IMR-90 (cell line): ENCODE measurements around the gene ZC3H8. TPM values are rescaled to one million over a fixed set of nuclear protein-coding genes. Genes with fewer than 3 reads are reported as not detected.

Experiments
- ATAC-seq: fragments of 200-7000 bp; cut with Tn5 transposase; 2 replicates; pipeline ENCODE4 v1.9.1; 2020; ENCODE audit warnings: low read depth, mild to moderate bottlenecking, moderate library complexity
- BruUV-seq: library from RNA; stranded (reverse); fragments of 400-500 nt; replicated peaks from 2 replicates; lab custom pipeline; 2021; lab: Mats Ljungman, UMichigan
- CTCF ChIA-PET: fragments of 300-600 bp; formaldehyde crosslinking; extraction: SDS; loops from one replicate; lab custom pipeline; 2021; ENCODE audit warnings: antibody characterized with exemption; lab: Yijun Ruan, JAX
- POLR2A ChIA-PET: fragments of 300-600 bp; sonication (Branson Sonifier 250); formaldehyde crosslinking; loops from one replicate; lab custom pipeline; 2022; ENCODE audit warnings: antibody characterized with exemption; ENCODE audit not compliant: unreplicated experiment; lab: Charles Lee
- DNase-seq: peaks from one replicate; pipeline ENCODE4 v3.0.0; 2013
- H2AFZ ChIP-seq: replicated peaks from 2 replicates; pipeline ENCODE3; 2013; ENCODE audit warnings: low read length, mild to moderate bottlenecking; ENCODE audit not compliant: poor library complexity
- H2AK5ac ChIP-seq: 2 replicates; pipeline ENCODE4 v1.6.1; 2013; ENCODE audit warnings: low read depth, low read length, inconsistent platforms
- H2AK9ac ChIP-seq: replicated peaks from 2 replicates; pipeline ENCODE3; 2013; ENCODE audit warnings: mild to moderate bottlenecking, low read depth, low read length, moderate library complexity; ENCODE audit not compliant: poor library complexity
- H2BK120ac ChIP-seq: 2 replicates; pipeline ENCODE4 v1.6.1; 2013; ENCODE audit warnings: low read depth, low read length, inconsistent platforms
- H2BK15ac ChIP-seq: 3 replicates; pipeline ENCODE4 v1.6.1; 2013; ENCODE audit warnings: low read depth, low read length, inconsistent platforms
- H2BK20ac ChIP-seq: 2 replicates; pipeline ENCODE4 v1.6.1; 2013; ENCODE audit warnings: low read depth, mild to moderate bottlenecking, inconsistent platforms, low read length, moderate library complexity
- H2BK5ac ChIP-seq: 2 replicates; pipeline ENCODE4 v1.6.1; 2013; ENCODE audit warnings: mild to moderate bottlenecking, low read depth, low read length, inconsistent platforms; ENCODE audit not compliant: poor library complexity, severe bottlenecking
- H3K14ac ChIP-seq: replicated peaks from 2 replicates; pipeline ENCODE4 v1.6.1; 2013; ENCODE audit warnings: low read depth, low read length, inconsistent platforms
- H3K18ac ChIP-seq: 2 replicates; pipeline ENCODE4 v1.6.1; 2013; ENCODE audit warnings: low read depth, low read length, control low read depth
- H3K23ac ChIP-seq: 2 replicates; pipeline ENCODE4 v1.6.1; 2013; ENCODE audit warnings: low read depth, low read length, inconsistent platforms
- H3K27ac ChIP-seq: 2 replicates; pipeline ENCODE4 v1.5.1; 2013; ENCODE audit warnings: mild to moderate bottlenecking, control low read depth, low read length; ENCODE audit not compliant: insufficient read depth
- H3K27me3 ChIP-seq: 2 replicates; pipeline ENCODE4 v1.6.1; 2013; ENCODE audit warnings: low read length; ENCODE audit not compliant: control insufficient read depth, insufficient read depth
- H3K36me3 ChIP-seq: 2 replicates; pipeline ENCODE4 v1.6.1; 2013; ENCODE audit warnings: low read length, mixed read lengths; ENCODE audit not compliant: control insufficient read depth, insufficient read depth
- H3K4ac ChIP-seq: 2 replicates; pipeline ENCODE4 v1.6.1; 2013; ENCODE audit warnings: low read depth, low read length, inconsistent platforms
- H3K4me1 ChIP-seq: 2 replicates; pipeline ENCODE4 v1.6.1; 2013; ENCODE audit warnings: low read length, mixed read lengths; ENCODE audit not compliant: control insufficient read depth, insufficient read depth
- H3K4me2 ChIP-seq: 2 replicates; pipeline ENCODE4 v1.6.1; 2013; ENCODE audit warnings: low read depth, mild to moderate bottlenecking, control low read depth, low read length, moderate library complexity
- H3K4me3 ChIP-seq: 2 replicates; pipeline ENCODE4 v1.5.1; 2013; ENCODE audit warnings: low read depth, mild to moderate bottlenecking, control low read depth, low read length, moderate library complexity; ENCODE audit not compliant: insufficient read depth
- H3K56ac ChIP-seq: 2 replicates; pipeline ENCODE4 v1.6.1; 2013; ENCODE audit warnings: low read length, inconsistent platforms; ENCODE audit not compliant: insufficient read depth; ENCODE audit errors: extremely low read depth
- H3K79me1 ChIP-seq, 2 experiments: 2 replicates each; pipeline ENCODE4 v1.6.1; 2013; ENCODE audit warnings: low read length in 2 of 2, inconsistent platforms in 1 of 2, low read depth in 1 of 2
- H3K9ac ChIP-seq: 2 replicates; pipeline ENCODE4 v1.6.1; 2013; ENCODE audit warnings: low read depth, low read length, control low read depth
- H3K9me1 ChIP-seq: 2 replicates; pipeline ENCODE4 v1.6.1; 2013; ENCODE audit warnings: low read length, inconsistent platforms; ENCODE audit not compliant: insufficient read depth
- H3K9me3 ChIP-seq: 2 replicates; pipeline ENCODE4 v1.6.1; 2013; ENCODE audit warnings: low read length; ENCODE audit not compliant: control insufficient read depth, insufficient read depth
- H4K20me1 ChIP-seq: 2 replicates; pipeline ENCODE4 v1.6.1; 2013; ENCODE audit warnings: low read length, inconsistent platforms; ENCODE audit not compliant: insufficient read depth
- H4K5ac ChIP-seq: 2 replicates; pipeline ENCODE4 v1.6.1; 2013; ENCODE audit warnings: mild to moderate bottlenecking, low read depth, low read length, control low read depth
- H4K8ac ChIP-seq, 2 experiments: 2 replicates each; pipeline ENCODE4 v1.6.1; 2013; ENCODE audit warnings: low read depth in 2 of 2, low read length in 2 of 2, control low read depth in 1 of 2, inconsistent platforms in 1 of 2
- H4K91ac ChIP-seq: 2 replicates; pipeline ENCODE4 v1.6.1; 2013; ENCODE audit warnings: low read depth, low read length, inconsistent platforms; ENCODE audit not compliant: insufficient read depth
- BHLHE40 ChIP-seq: fragments of 150-350 bp; IDR thresholded peaks from 2 replicates; pipeline ENCODE4 v1.6.1; 2016; ENCODE audit warnings: mild to moderate bottlenecking, low read depth, low read length
- CHD1 ChIP-seq: IDR thresholded peaks from 2 replicates; pipeline ENCODE4 v1.6.1; 2012; ENCODE audit warnings: low read depth, low read length, improper control_type of control experiment
- CTCF ChIP-seq: conservative IDR thresholded peaks from 2 replicates; pipeline ENCODE4 v1.5.1; 2012; ENCODE audit warnings: mild to moderate bottlenecking, low read depth, low read length, improper control_type of control experiment
- FOS ChIP-seq: fragments of 150-350 bp; IDR thresholded peaks from 2 replicates; pipeline ENCODE4 v1.6.1; 2016; ENCODE audit warnings: low read depth, low read length
- MAZ ChIP-seq: IDR thresholded peaks from 2 replicates; pipeline ENCODE4 v1.6.1; 2012; ENCODE audit warnings: low read depth, mild to moderate bottlenecking, low read length, improper control_type of control experiment, moderate library complexity, borderline replicate concordance
- MXI1 ChIP-seq: IDR thresholded peaks from 2 replicates; pipeline ENCODE4 v1.6.1; 2012; ENCODE audit warnings: low read depth, mild to moderate bottlenecking, low read length, moderate library complexity, borderline replicate concordance
- POLR2A ChIP-seq: IDR thresholded peaks from 2 replicates; pipeline ENCODE4 v1.6.1; 2012; ENCODE audit warnings: mild to moderate bottlenecking, low read depth, low read length
- RAD21 ChIP-seq: IDR thresholded peaks from 2 replicates; pipeline ENCODE4 v1.6.1; 2012; ENCODE audit warnings: low read length, improper control_type of control experiment
- USF2 ChIP-seq: fragments of 150-350 bp; IDR thresholded peaks from 2 replicates; pipeline ENCODE4 v1.6.1; 2017; ENCODE audit warnings: mild to moderate bottlenecking, antibody characterized with exemption, low read length, low read depth
- WGBS, 2 experiments: methylation state at CpG; one replicate each; pipeline versions ENCODE4 v1.1.5 to v1.1.7; 2013; ENCODE audit warnings: missing lambda C conversion rate in 2 of 2; ENCODE audit not compliant: insufficient read length in 1 of 2; ENCODE audit errors: extremely low coverage in 2 of 2; 5-methylcytosine and 5-hydroxymethylcytosine counted together
- dilution Hi-C: fragments of 300-500 bp; cut with HindIII; formaldehyde crosslinking; loops from one replicate; pipeline ENCODE4 v1.14.3; 2018; ENCODE audit warnings: low sequenced_read_pairs; ENCODE audit not compliant: unreplicated experiment
- in situ Hi-C: fragments of 300-500 bp; cut with MboI; formaldehyde crosslinking; loops from 3 replicates; pipeline ENCODE4 v1.14.3; 2019; ENCODE audit warnings: low sequenced_read_pairs, inconsistent platforms, mixed read lengths
- intact Hi-C: fragments of 100-400 bp; cut with micrococcal nuclease; formaldehyde crosslinking; loops from 2 replicates; pipeline ENCODE4 v1.10.0; 2022
- polyA plus RNA-seq, 3 experiments: library from polyadenylated mRNA; depleted of rRNA; stranded (reverse); fragments of >200 nt; gene quantifications; 2 replicates each; pipeline ENCODE4 v1.2.3, GENCODE V29; 2012; ENCODE audit warnings: low replicate concordance in 1 of 3
- total RNA-seq: library from RNA; depleted of rRNA; stranded (reverse); fragments of >200 nt; gene quantifications from 2 replicates; pipeline ENCODE4 v1.2.3, GENCODE V29; 2012

The ZC3H8 gene
- total and polyA plus RNA-seq, 2 of the 4 experiments (the other 2 are of a cell fraction): 0.18 to 1.6 TPM

- Histone ChIP-seq H3K4me1 (no peaks in the 10 kb centered on the region), H2BK20ac (no peak within 1 kb of the TSS), H3K9ac (peak within 1 kb of the TSS; percentile 98), H2BK5ac (peak within 1 kb of the TSS; percentile 98), H4K91ac (peak within 1 kb of the TSS; percentile 89), H4K5ac (peak within 1 kb of the TSS; percentile 95), H3K27me3 (no peaks in the 10 kb centered on the region), H3K36me3 (no peaks in the 10 kb centered on the region), H3K9me3 (no peaks in the 10 kb centered on the region), H3K9me1 (no peaks in the 10 kb centered on the region), H3K23ac (peak within 1 kb of the TSS; percentile 93), H4K8ac (peak within 1 kb of the TSS; percentile 94 to 95), H2AK5ac (peak within 1 kb of the TSS; percentile 89), H3K14ac (peak within 1 kb of the TSS; percentile 96), H3K4me2 (peak within 1 kb of the TSS; percentile 93), H2AFZ (peak within 1 kb of the TSS; percentile 96), H2AK9ac (peak within 1 kb of the TSS; percentile 98), H3K4ac (peak within 1 kb of the TSS; percentile 97), H4K20me1 (no peaks in the 10 kb centered on the region), H2BK120ac (peak within 1 kb of the TSS; percentile 70; the same call in 1 of the 2 replicates), H3K18ac (peak within 1 kb of the TSS; percentile 92), H3K4me3 (peak within 1 kb of the TSS; percentile 86), H3K79me1 (no peaks in the 10 kb centered on the region; a peak in 1 of 4 replicates), H3K27ac (peak within 1 kb of the TSS; percentile 99), H2BK15ac (no peak within 1 kb of the TSS; the same call in 2 of the 3 replicates), H3K56ac (peak within 1 kb of the TSS; percentile 96)
- intact Hi-C loops (loop anchor here (5.0 kb wide), 2 partner anchors 67 to 218 kb away; partner anchors contain the start of gene TMEM87B), dilution Hi-C loops (no loop called here), in situ Hi-C loops (no loop called here)
- ChIA-PET CTCF (interaction anchor here (0.6 kb wide), 1 partner anchor 155 kb away, joined by 3 read pairs; no protein-coding TSS in a partner anchor), POLR2A (no interaction called here)
- no TSS peak for BruUV-seq
- peak; percentile 98 for DNase-seq
- TF ChIP-seq MAZ (peak; percentile 85; the same call in 1 of the 2 replicates), MXI1 (no peak), CHD1 (0 out of 2 replicates have a peak, but pooled peaks have one; percentile 62), USF2 (peak; percentile 49; the same call in 1 of the 2 replicates), CTCF (peak; percentile 29; the same call in 1 of the 2 replicates), RAD21 (0 out of 2 replicates have a peak, but pooled peaks have one; percentile 13), FOS (0 out of 2 replicates have a peak, but pooled peaks have one; percentile 2), BHLHE40 (no peak; the same call in 1 of the 2 replicates), POLR2A (peak; percentile 92)
- 0% methylated on average over 22 of the region's 60 CpGs; no CpG with 5 or more reads in 1 of the 2 experiments for WGBS, 2 experiments
- peak; percentile 96 for ATAC-seq
Measured at GRCh38 chr2:112275311-112275886, 20.6 kb upstream of the ZC3H8 start, which contains the start of gene ZC3H6. TSS of gene ZC3H6 (plus strand) at chr2:112275597. CDS start at chr2:112275995, 398 bp downstream.
